GM18519 (cell line): ENCODE data around the gene FOXJ3.

ENCODE experiments used
- ATAC-seq: cut with Tn5 transposase; IDR thresholded peaks from one replicate; pipeline ENCODE4 v1.9.1; 2021; ENCODE audit warnings: mild to moderate bottlenecking, moderate library complexity; ENCODE audit not compliant: unreplicated experiment, low FRiP score

Gene FOXJ3

GRCh38 chr1:42206164-42206563 is 128.9 kb downstream of the FOXJ3 start:
- ATAC-seq = no peak

GRCh38 chr1:42201986-42202385 is 133.0 kb downstream of the FOXJ3 start:
- no peak for ATAC-seq

GRCh38 chr1:42198251-42198650 is 136.8 kb downstream of the FOXJ3 start:
- ATAC-seq = no peak

GRCh38 chr1:42195841-42196240 is 139.2 kb downstream of the FOXJ3 start:
- ATAC-seq = no peak

GRCh38 chr1:42192106-42192505 is 142.9 kb downstream of the FOXJ3 start:
- no peak for ATAC-seq

GRCh38 chr1:42191319-42191718 is 143.7 kb downstream of the FOXJ3 start:
- no peak for ATAC-seq

- ATAC-seq = no peak
These were observed 144.8 kb downstream of the FOXJ3 start for GRCh38 chr1:42189931-42190853.

- ATAC-seq = no peak
These were observed 148.9 kb downstream of the FOXJ3 start for GRCh38 chr1:42186152-42186551.

- no peak for ATAC-seq
These were observed 150.4 kb downstream of the FOXJ3 start for GRCh38 chr1:42184616-42185015.

- ATAC-seq = no peak
These were observed 151.1 kb downstream of the FOXJ3 start for GRCh38 chr1:42183957-42184268.

- no peak for ATAC-seq
These were observed 151.7 kb downstream of the FOXJ3 start for GRCh38 chr1:42183210-42183956.

GRCh38 chr1:42181687-42182086 is 153.3 kb downstream of the FOXJ3 start:
- ATAC-seq = no peak

GRCh38 chr1:42179900-42180329 is 155.1 kb downstream of the FOXJ3 start:
- no peak for ATAC-seq

- no peak for ATAC-seq
These were observed 155.8 kb downstream of the FOXJ3 start for GRCh38 chr1:42179275-42179674.

- ATAC-seq = no peak
These were observed 156.8 kb downstream of the FOXJ3 start for GRCh38 chr1:42178249-42178648.

GRCh38 chr1:42177541-42177981 is 157.5 kb downstream of the FOXJ3 start:
- no peak for ATAC-seq

GRCh38 chr1:42176902-42177519 is 158.0 kb downstream of the FOXJ3 start:
- no peak for ATAC-seq

GRCh38 chr1:42175314-42176054 is 159.6 kb downstream of the FOXJ3 start:
- no peak for ATAC-seq

- ATAC-seq = no peak
These were observed 160.9 kb downstream of the FOXJ3 start for GRCh38 chr1:42173961-42174735.
